ENCODE data around the gene HBA1. TPM values are rescaled to one million over a fixed set of nuclear protein-coding genes. Genes with fewer than 3 reads are reported as not detected.
"Not testable (repeated sequence)": the region's sequence is repeated elsewhere in the genome, so short reads cannot be mapped to it uniquely, and the experiment has no call there.

HBA1 gene
- 1 to 10 TPM in 3 of 5 donors, not detected in 2; 5.5 to 6.4 (median 6.0) TPM for total RNA-seq
- 17.7 TPM for total RNA-seq (2013)
- total RNA-seq, result 0 to 5.6 (median 0) reads per million in 29 experiments

- H3K27ac ChIP-seq (ENCODE audit: low read length); H3K9me3 ChIP-seq; H3K4me3 ChIP-seq (ENCODE audit: control insufficient read depth in 1 of 2, extremely low read depth in 1 of 2, low read length in 1 of 2); H3K36me3 ChIP-seq (ENCODE audit: control insufficient read depth in 2 of 2, extremely low read depth in 1 of 2, insufficient read depth in 1 of 2, low read length in 1 of 2); POLR2A ChIA-PET; DNase-seq; H3K27ac Mint-ChIP-seq; H3K36me3 Mint-ChIP-seq; CTCF ChIA-PET; H3K9me3 Mint-ChIP-seq: not testable (repeated sequence)
- Histone ChIP-seq H3K4me1 (ENCODE audit: control insufficient read depth in 1 of 2, extremely low read depth in 1 of 2, insufficient read depth in 2 of 2, low read length in 2 of 2) (peaks cover 0 to 32% of the 10 kb centered on the region in 2 experiments), H3K27me3 (replicated peaks in 1 of 2; ENCODE audit: control insufficient read depth in 2 of 2, extremely low read depth in 1 of 2, insufficient read depth in 2 of 2, low read length in 1 of 2) (peaks cover 10 to 64% of the 10 kb centered on the region in 2 experiments)
- peaks cover 12 to 36% (median 17%) of the 10 kb centered on the region in 3 donors for H3K4me1 Mint-ChIP-seq
- H3K4me3 Mint-ChIP-seq, result peak within 1 kb of the TSS in 2 of 3 donors; percentile 51 to 55
- WGBS (ENCODE audit: insufficient coverage), result 3% methylated on average over 19 of the region's 88 CpGs
- ATAC-seq (replicated peaks in 1 of 4), result peak; percentile 23 to 43 (median 30)
- H3K27me3 Mint-ChIP-seq, result peaks cover 24 to 49% of the 10 kb centered on the region in 2 donors
These were observed at the start of gene HBA1 for GRCh38 chr16:176477-177382. Gene HBA1 (plus strand): TSS chr16:176680. CDS start chr16:176717, 37 bp downstream.

GRCh38 chr16:129075-129474 is 47.4 kb upstream of the HBA1 start:
- no peaks in the 10 kb centered on the region for H3K9me3 ChIP-seq
- Mint-ChIP-seq H3K9me3 (no peaks in the 10 kb centered on the region), H3K36me3 (peaks cover 9% of the 10 kb centered on the region), H3K4me1 (peaks cover 24 to 29% (median 25%) of the 10 kb centered on the region in 3 donors), H3K4me3 (no peak overlapping the region), H3K27ac (no peak overlapping the region), H3K27me3 (no peaks in the 10 kb centered on the region)
- ChIA-PET POLR2A (no interaction called here), CTCF (no interaction called here)
- peaks cover 6 to 32% of the 10 kb centered on the region in 2 experiments for H3K4me1 ChIP-seq (ENCODE audit: control insufficient read depth in 1 of 2, extremely low read depth in 1 of 2, insufficient read depth in 2 of 2, low read length in 2 of 2)
- H3K27me3 ChIP-seq (replicated peaks in 1 of 2; ENCODE audit: control insufficient read depth in 2 of 2, extremely low read depth in 1 of 2, insufficient read depth in 2 of 2, low read length in 1 of 2), result no peaks in the 10 kb centered on the region
- no peak overlapping the region for H3K27ac ChIP-seq (ENCODE audit: low read length)
- H3K4me3 ChIP-seq (ENCODE audit: control insufficient read depth in 1 of 2, extremely low read depth in 1 of 2, low read length in 1 of 2), result no peak overlapping the region
- H3K36me3 ChIP-seq (ENCODE audit: control insufficient read depth in 2 of 2, extremely low read depth in 1 of 2, insufficient read depth in 1 of 2, low read length in 1 of 2), result no peaks in the 10 kb centered on the region
- no peak for DNase-seq
- WGBS (ENCODE audit: insufficient coverage), result 58% methylated on average over 2 of the region's 2 CpGs
- ATAC-seq (replicated peaks in 1 of 4), result no peak

- Mint-ChIP-seq H3K27ac (no peak overlapping the region), H3K27me3 (no peaks in the 10 kb centered on the region), H3K9me3 (no peaks in the 10 kb centered on the region), H3K4me1 (peaks cover 28 to 36% (median 30%) of the 10 kb centered on the region in 3 donors), H3K4me3 (no peak overlapping the region), H3K36me3 (peaks cover 12% of the 10 kb centered on the region)
- no peak overlapping the region for H3K4me3 ChIP-seq (ENCODE audit: control insufficient read depth in 1 of 2, extremely low read depth in 1 of 2, low read length in 1 of 2)
- DNase-seq (no peak), ATAC-seq (replicated peaks in 1 of 4) (no peak)
- CTCF ChIA-PET, result no interaction called here
- peaks cover 6 to 19% of the 10 kb centered on the region in 2 experiments for H3K4me1 ChIP-seq (ENCODE audit: control insufficient read depth in 1 of 2, extremely low read depth in 1 of 2, insufficient read depth in 2 of 2, low read length in 2 of 2)
- no peaks in the 10 kb centered on the region for H3K27me3 ChIP-seq (replicated peaks in 1 of 2; ENCODE audit: control insufficient read depth in 2 of 2, extremely low read depth in 1 of 2, insufficient read depth in 2 of 2, low read length in 1 of 2)
- no peak overlapping the region for H3K27ac ChIP-seq (ENCODE audit: low read length)
- no peaks in the 10 kb centered on the region for H3K36me3 ChIP-seq (ENCODE audit: control insufficient read depth in 2 of 2, extremely low read depth in 1 of 2, insufficient read depth in 1 of 2, low read length in 1 of 2)
- POLR2A ChIA-PET, result no interaction called here
- 98% methylated on average over 8 of the region's 15 CpGs for WGBS (ENCODE audit: insufficient coverage)
- H3K9me3 ChIP-seq, result no peaks in the 10 kb centered on the region
These were observed 45.8 kb upstream of the HBA1 start for GRCh38 chr16:130533-131173.

GRCh38 chr16:132120-132519 is 44.4 kb upstream of the HBA1 start:
- Histone ChIP-seq H3K9me3 (no peaks in the 10 kb centered on the region), H3K4me3 (ENCODE audit: control insufficient read depth in 1 of 2, extremely low read depth in 1 of 2, low read length in 1 of 2) (no peak overlapping the region), H3K36me3 (ENCODE audit: control insufficient read depth in 2 of 2, extremely low read depth in 1 of 2, insufficient read depth in 1 of 2, low read length in 1 of 2) (no peaks in the 10 kb centered on the region), H3K27ac (ENCODE audit: low read length) (no peak overlapping the region), H3K4me1 (ENCODE audit: control insufficient read depth in 1 of 2, extremely low read depth in 1 of 2, insufficient read depth in 2 of 2, low read length in 2 of 2) (peaks cover 7 to 18% of the 10 kb centered on the region in 2 experiments), H3K27me3 (replicated peaks in 1 of 2; ENCODE audit: control insufficient read depth in 2 of 2, extremely low read depth in 1 of 2, insufficient read depth in 2 of 2, low read length in 1 of 2) (no peaks in the 10 kb centered on the region)
- ChIA-PET POLR2A (no interaction called here), CTCF (no interaction called here)
- Mint-ChIP-seq H3K27me3 (no peaks in the 10 kb centered on the region), H3K4me3 (no peak overlapping the region), H3K9me3 (no peaks in the 10 kb centered on the region), H3K36me3 (peaks cover 9% of the 10 kb centered on the region), H3K4me1 (peaks cover 31 to 43% (median 36%) of the 10 kb centered on the region in 3 donors), H3K27ac (no peak overlapping the region)
- no peak for ATAC-seq (replicated peaks in 1 of 4)
- DNase-seq, result no peak
- 96% methylated on average over 6 of the region's 7 CpGs for WGBS (ENCODE audit: insufficient coverage)

GRCh38 chr16:133716-134115 is 42.8 kb upstream of the HBA1 start:
- no peaks in the 10 kb centered on the region for H3K9me3 ChIP-seq
- H3K36me3 Mint-ChIP-seq, result peaks cover 9% of the 10 kb centered on the region
- H3K27me3 ChIP-seq (replicated peaks in 1 of 2; ENCODE audit: control insufficient read depth in 2 of 2, extremely low read depth in 1 of 2, insufficient read depth in 2 of 2, low read length in 1 of 2), result no peaks in the 10 kb centered on the region
- H3K9me3 Mint-ChIP-seq, result no peaks in the 10 kb centered on the region
- ATAC-seq (replicated peaks in 1 of 4) (no peak), DNase-seq (no peak)
- WGBS (ENCODE audit: insufficient coverage), result no CpG with 5 or more reads among the region's 2 CpGs
- peaks cover 9 to 28% of the 10 kb centered on the region in 2 experiments for H3K4me1 ChIP-seq (ENCODE audit: control insufficient read depth in 1 of 2, extremely low read depth in 1 of 2, insufficient read depth in 2 of 2, low read length in 2 of 2)
- H3K27me3 Mint-ChIP-seq, result no peaks in the 10 kb centered on the region
- CTCF ChIA-PET, result no interaction called here
- no peak overlapping the region for H3K27ac Mint-ChIP-seq
- H3K4me3 ChIP-seq (ENCODE audit: control insufficient read depth in 1 of 2, extremely low read depth in 1 of 2, low read length in 1 of 2), result no peak overlapping the region
- H3K4me1 Mint-ChIP-seq, result peaks cover 36 to 48% (median 37%) of the 10 kb centered on the region in 3 donors
- no peak overlapping the region for H3K27ac ChIP-seq (ENCODE audit: low read length)
- H3K4me3 Mint-ChIP-seq, result no peak overlapping the region
- POLR2A ChIA-PET, result interaction anchor here in 1 of 2 donors (0.5 kb wide), 1 partner anchor 469 kb away, joined by 3 read pairs; no protein-coding TSS in a partner anchor
- no peaks in the 10 kb centered on the region for H3K36me3 ChIP-seq (ENCODE audit: control insufficient read depth in 2 of 2, extremely low read depth in 1 of 2, insufficient read depth in 1 of 2, low read length in 1 of 2)

- Mint-ChIP-seq H3K36me3 (peaks cover 3% of the 10 kb centered on the region), H3K27me3 (peaks cover 0 to under 1% of the 10 kb centered on the region in 2 donors), H3K4me1 (peaks cover 19 to 29% (median 21%) of the 10 kb centered on the region in 3 donors), H3K4me3 (peak overlapping the region; percentile 79 to 89 (median 81)), H3K27ac (peak overlapping the region in 1 of 2 donors; percentile 55), H3K9me3 (no peaks in the 10 kb centered on the region)
- Histone ChIP-seq H3K36me3 (ENCODE audit: control insufficient read depth in 2 of 2, extremely low read depth in 1 of 2, insufficient read depth in 1 of 2, low read length in 1 of 2) (no peaks in the 10 kb centered on the region), H3K27ac (ENCODE audit: low read length) (peak overlapping the region; percentile 49), H3K27me3 (replicated peaks in 1 of 2; ENCODE audit: control insufficient read depth in 2 of 2, extremely low read depth in 1 of 2, insufficient read depth in 2 of 2, low read length in 1 of 2) (peaks cover 0 to under 1% of the 10 kb centered on the region in 2 experiments), H3K4me1 (ENCODE audit: control insufficient read depth in 1 of 2, extremely low read depth in 1 of 2, insufficient read depth in 2 of 2, low read length in 2 of 2) (peaks cover 3 to 20% of the 10 kb centered on the region in 2 experiments), H3K9me3 (no peaks in the 10 kb centered on the region), H3K4me3 (ENCODE audit: control insufficient read depth in 1 of 2, extremely low read depth in 1 of 2, low read length in 1 of 2) (peak overlapping the region; percentile 63 to 64)
- ATAC-seq (replicated peaks in 1 of 4) (peak in 3 of 4 experiments; percentile 31 to 46 (median 35)), DNase-seq (peak in 20 of 35 experiments; percentile 3 to 42 (median 19))
- CTCF ChIA-PET, result no interaction called here
- under 1% methylated on average over 13 of the region's 30 CpGs for WGBS (ENCODE audit: insufficient coverage)
- POLR2A ChIA-PET, result interaction anchor here in 1 of 2 donors (0.7 kb wide), 2 partner anchors 72 to 287 kb away, joined by 3 to 5 read pairs; partner anchors contain the start of gene RAB11FIP3
These were observed 38.4 kb upstream of the HBA1 start for GRCh38 chr16:138049-138417.

All from T-cell (primary cell).